SK-MEL-5 (cell line): ENCODE measurements around the gene C16orf86. TPM values are rescaled to one million over a fixed set of nuclear protein-coding genes. Genes with fewer than 3 reads are reported as not detected.
A peak's percentile ranks its signal among the peaks of the same experiment; 100 is the strongest.

Experiments
- DNase-seq: peaks from one replicate; pipeline ENCODE4 v3.0.0-alpha.2; 2016; ENCODE audit warnings: low read depth, low spot score
- in situ Hi-C: cut with HindIII; loops from 2 replicates; pipeline ENCODE4 v1.10.0; 2016; ENCODE audit warnings: low sequenced_read_pairs, high pct_unique_total_duplicates, low pct_unique_long_range_greater_than_20kb
- total RNA-seq: library from RNA; depleted of rRNA; stranded (reverse); fragments of >200 nt; shearing (Covaris generic); gene quantifications from 2 replicates; pipeline ENCODE4 v1.2.3, GENCODE V29; 2014

Gene C16orf86
- total RNA-seq, 1 experiment from 2014 or later = 0.98 TPM

- DNase-seq = no peak
- in situ Hi-C loops = no loop called here
These were observed 3.3 kb upstream of the C16orf86 start for GRCh38 chr16:67663151-67663876.

- in situ Hi-C loops = no loop called here
- DNase-seq = no peak
These were observed 2.8 kb upstream of the C16orf86 start for GRCh38 chr16:67663877-67664222.

GRCh38 chr16:67664258-67664657 lies 2.4 kb upstream of the C16orf86 start:
- in situ Hi-C loops = no loop called here
- no peak for DNase-seq

- in situ Hi-C loops = no loop called here
- DNase-seq = no peak
These were observed 1.7 kb upstream of the C16orf86 start for GRCh38 chr16:67664871-67665270.

GRCh38 chr16:67665598-67665997 lies 1.0 kb upstream of the C16orf86 start:
- DNase-seq = no peak
- in situ Hi-C loops = no loop called here

GRCh38 chr16:67666032-67666551 lies 522 bp upstream of the C16orf86 start:
- DNase-seq = no peak
- in situ Hi-C loops = no loop called here

- DNase-seq = no peak
- in situ Hi-C loops = no loop called here
These were observed 821 bp downstream of the C16orf86 start for GRCh38 chr16:67667453-67667816.

- in situ Hi-C loops = no loop called here
- DNase-seq = peak; percentile 92
These were observed 1.3 kb downstream of the C16orf86 start for GRCh38 chr16:67667817-67668494.

- in situ Hi-C loops = no loop called here
- DNase-seq = no peak
These were observed 2.0 kb downstream of the C16orf86 start for GRCh38 chr16:67668495-67669157.

- in situ Hi-C loops = no loop called here
- DNase-seq = no peak
These were observed 3.0 kb downstream of the C16orf86 start for GRCh38 chr16:67669499-67670101.

GRCh38 chr16:67672306-67672705 lies 5.7 kb downstream of the C16orf86 start:
- in situ Hi-C loops = no loop called here
- no peak for DNase-seq

- peak; percentile 76 for DNase-seq
- in situ Hi-C loops = no loop called here
These were observed 6.4 kb downstream of the C16orf86 start for GRCh38 chr16:67672739-67673662.

GRCh38 chr16:67673712-67674580 lies 7.3 kb downstream of the C16orf86 start:
- in situ Hi-C loops = no loop called here
- peak; percentile 27 for DNase-seq

- in situ Hi-C loops = no loop called here
- DNase-seq = no peak
These were observed 8.4 kb downstream of the C16orf86 start for GRCh38 chr16:67674851-67675578.

- DNase-seq = no peak
- in situ Hi-C loops = no loop called here
These were observed 8.9 kb downstream of the C16orf86 start for GRCh38 chr16:67675579-67675935.

GRCh38 chr16:67675999-67676398 lies 9.4 kb downstream of the C16orf86 start:
- in situ Hi-C loops = no loop called here
- no peak for DNase-seq
